Mesothelial cell of epicardium (in vitro differentiated cells): ENCODE results near the gene PEAK1. TPM values are rescaled to one million over a fixed set of nuclear protein-coding genes. Genes with fewer than 3 reads are reported as not detected.

ENCODE experiments used
- DNase-seq, 2 experiments: peaks; one replicate each; pipeline ENCODE4 v3.0.0; 2021; ENCODE audit warnings: low spot score in 2 of 2; ENCODE audit not compliant: unreplicated experiment in 2 of 2
- H3K27ac Mint-ChIP-seq: 2 replicates; pipeline ENCODE4 v1.8.0; 2021; ENCODE audit warnings: mixed read lengths
- H3K27me3 Mint-ChIP-seq: 2 replicates; pipeline ENCODE4 v1.8.0; 2021; ENCODE audit warnings: low read depth, mixed read lengths
- H3K36me3 Mint-ChIP-seq: 2 replicates; pipeline ENCODE4 v1.8.0; 2021; ENCODE audit warnings: mixed read lengths
- H3K4me1 Mint-ChIP-seq: 2 replicates; pipeline ENCODE4 v1.8.0; 2021; ENCODE audit warnings: mixed read lengths
- H3K4me3 Mint-ChIP-seq: 2 replicates; pipeline ENCODE4 v1.8.0; 2021; ENCODE audit warnings: mild to moderate bottlenecking, moderate library complexity, mixed read lengths
- H3K9me3 Mint-ChIP-seq: 2 replicates; pipeline ENCODE4 v1.8.0; 2021; ENCODE audit warnings: mixed read lengths
- total RNA-seq: library from RNA; stranded (reverse); gene quantifications from 3 replicates; pipeline ENCODE4 v1.2.1, GENCODE V29; 2021
- TF ChIP-seq, protein P1 (sequence below): fragments of 200-600 bp; sonication (generic); IDR thresholded peaks from one replicate; pipeline ENCODE4 v1.5.0; 2021; ENCODE audit warnings: antibody characterized with exemption; ENCODE audit not compliant: unreplicated experiment

PEAK1 gene
- total RNA-seq, 1 donor from 2014 or later = 92.3 TPM

DNA sequence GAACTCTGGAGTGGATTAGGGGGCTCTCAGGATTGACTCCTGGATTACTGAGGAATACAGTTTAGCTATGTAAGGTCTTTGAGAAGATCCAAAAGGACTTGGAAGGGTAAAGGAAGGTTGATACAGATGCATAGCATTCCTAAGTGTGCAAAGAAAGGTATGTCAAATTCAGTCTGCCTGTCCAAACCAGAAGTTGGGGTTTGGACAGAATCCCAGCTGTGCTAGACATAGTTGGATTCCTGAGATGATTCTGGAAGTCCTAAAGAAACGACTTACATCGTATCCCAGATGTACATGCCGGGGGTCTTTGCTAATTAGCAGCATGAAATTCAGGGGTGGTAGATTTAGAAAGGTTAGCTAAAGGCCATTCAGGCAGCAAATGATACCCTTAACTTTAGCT is 251.3 kb downstream of the PEAK1 start:
- TF ChIP-seq, protein P1, sequence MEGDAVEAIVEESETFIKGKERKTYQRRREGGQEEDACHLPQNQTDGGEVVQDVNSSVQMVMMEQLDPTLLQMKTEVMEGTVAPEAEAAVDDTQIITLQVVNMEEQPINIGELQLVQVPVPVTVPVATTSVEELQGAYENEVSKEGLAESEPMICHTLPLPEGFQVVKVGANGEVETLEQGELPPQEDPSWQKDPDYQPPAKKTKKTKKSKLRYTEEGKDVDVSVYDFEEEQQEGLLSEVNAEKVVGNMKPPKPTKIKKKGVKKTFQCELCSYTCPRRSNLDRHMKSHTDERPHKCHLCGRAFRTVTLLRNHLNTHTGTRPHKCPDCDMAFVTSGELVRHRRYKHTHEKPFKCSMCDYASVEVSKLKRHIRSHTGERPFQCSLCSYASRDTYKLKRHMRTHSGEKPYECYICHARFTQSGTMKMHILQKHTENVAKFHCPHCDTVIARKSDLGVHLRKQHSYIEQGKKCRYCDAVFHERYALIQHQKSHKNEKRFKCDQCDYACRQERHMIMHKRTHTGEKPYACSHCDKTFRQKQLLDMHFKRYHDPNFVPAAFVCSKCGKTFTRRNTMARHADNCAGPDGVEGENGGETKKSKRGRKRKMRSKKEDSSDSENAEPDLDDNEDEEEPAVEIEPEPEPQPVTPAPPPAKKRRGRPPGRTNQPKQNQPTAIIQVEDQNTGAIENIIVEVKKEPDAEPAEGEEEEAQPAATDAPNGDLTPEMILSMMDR = no peak

GRCh38 chr15:77168141-77168540 is 251.8 kb downstream of the PEAK1 start:
- TF ChIP-seq, protein P1 = no peak
- peak overlapping the region; percentile 75 for H3K27ac Mint-ChIP-seq

More for the DNA sequence above, 251.3 kb downstream of the PEAK1 start:
- Mint-ChIP-seq H3K36me3 (peaks cover 4% of the 10 kb centered on the region), H3K4me1 (peaks cover 43% of the 10 kb centered on the region), H3K9me3 (peaks cover 4% of the 10 kb centered on the region), H3K27me3 (no peaks in the 10 kb centered on the region), H3K27ac (peak overlapping the region; percentile 49), H3K4me3 (no peak overlapping the region)
- no peak for DNase-seq

DNA sequence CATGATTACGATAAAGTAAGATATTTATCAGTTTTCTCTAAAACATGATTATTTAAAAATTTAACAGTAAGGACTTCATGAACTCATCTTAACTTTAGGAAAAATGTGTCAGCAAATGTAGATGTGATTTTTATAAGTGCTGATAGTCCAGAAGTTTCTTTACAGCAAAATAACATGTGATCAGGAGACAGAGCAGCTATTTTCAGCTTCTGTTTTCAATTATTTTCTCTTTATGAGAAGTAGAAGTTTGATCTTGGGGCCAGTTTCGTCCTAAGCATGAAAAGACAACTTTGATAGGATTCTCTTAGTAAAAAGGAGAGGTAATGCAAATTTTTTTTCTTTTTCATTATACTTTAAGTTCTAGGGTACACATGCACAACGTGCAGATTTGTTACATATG is 252.5 kb downstream of the PEAK1 start:
- Mint-ChIP-seq H3K9me3 (peaks cover 4% of the 10 kb centered on the region), H3K4me1 (peaks cover 51% of the 10 kb centered on the region), H3K4me3 (no peak overlapping the region), H3K27ac (peak overlapping the region; percentile 75), H3K27me3 (no peaks in the 10 kb centered on the region), H3K36me3 (peaks cover 4% of the 10 kb centered on the region)
- no peak for DNase-seq
- TF ChIP-seq, protein P1 = no peak

More at GRCh38 chr15:77168141-77168540, 251.8 kb downstream of the PEAK1 start:
- peaks cover 4% of the 10 kb centered on the region for H3K9me3 Mint-ChIP-seq
- H3K4me3 Mint-ChIP-seq = no peak overlapping the region
- H3K36me3 Mint-ChIP-seq = peaks cover 4% of the 10 kb centered on the region
- H3K4me1 Mint-ChIP-seq = peaks cover 44% of the 10 kb centered on the region
- no peaks in the 10 kb centered on the region for H3K27me3 Mint-ChIP-seq
- DNase-seq = no peak

- Mint-ChIP-seq H3K4me1 (peaks cover 78% of the 10 kb centered on the region), H3K4me3 (no peak overlapping the region), H3K27me3 (no peaks in the 10 kb centered on the region), H3K27ac (peak overlapping the region; percentile 91), H3K9me3 (no peaks in the 10 kb centered on the region), H3K36me3 (no peaks in the 10 kb centered on the region)
- TF ChIP-seq, protein P1 = no peak
- DNase-seq = no peak
Measured at GRCh38 chr15:77163781-77164384, 256.0 kb downstream of the PEAK1 start.

GRCh38 chr15:77162872-77163633 is 256.9 kb downstream of the PEAK1 start:
- Mint-ChIP-seq H3K9me3 (no peaks in the 10 kb centered on the region), H3K27me3 (no peaks in the 10 kb centered on the region), H3K36me3 (peaks cover 2% of the 10 kb centered on the region), H3K4me3 (no peak overlapping the region), H3K4me1 (peaks cover 76% of the 10 kb centered on the region), H3K27ac (peak overlapping the region; percentile 91)
- TF ChIP-seq, protein P1 = no peak
- no peak for DNase-seq
